ENCODE measurements around the gene ABCG8.
A peak's percentile ranks its signal among the peaks of the same experiment; 100 is the strongest.

The ABCG8 gene

DNA sequence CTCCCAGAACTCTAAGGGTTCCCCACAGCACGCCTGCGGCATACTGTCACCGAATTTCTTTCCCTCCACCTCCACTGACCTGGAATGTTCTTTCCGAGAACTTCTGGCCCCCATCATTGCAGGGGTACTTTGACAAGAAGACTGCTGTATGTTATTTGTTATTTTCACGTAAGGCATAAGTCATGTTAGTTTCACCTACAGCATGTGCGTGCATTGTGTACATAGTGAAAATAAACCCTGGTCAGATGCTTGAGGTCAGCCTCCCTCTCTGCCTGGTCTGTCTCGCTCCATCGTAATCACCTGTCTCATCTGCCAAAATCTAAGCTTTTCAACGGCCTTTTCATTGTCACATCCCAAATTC lies 4.1 kb downstream of the ABCG8 start:
- TF ChIP-seq, protein P1, sequence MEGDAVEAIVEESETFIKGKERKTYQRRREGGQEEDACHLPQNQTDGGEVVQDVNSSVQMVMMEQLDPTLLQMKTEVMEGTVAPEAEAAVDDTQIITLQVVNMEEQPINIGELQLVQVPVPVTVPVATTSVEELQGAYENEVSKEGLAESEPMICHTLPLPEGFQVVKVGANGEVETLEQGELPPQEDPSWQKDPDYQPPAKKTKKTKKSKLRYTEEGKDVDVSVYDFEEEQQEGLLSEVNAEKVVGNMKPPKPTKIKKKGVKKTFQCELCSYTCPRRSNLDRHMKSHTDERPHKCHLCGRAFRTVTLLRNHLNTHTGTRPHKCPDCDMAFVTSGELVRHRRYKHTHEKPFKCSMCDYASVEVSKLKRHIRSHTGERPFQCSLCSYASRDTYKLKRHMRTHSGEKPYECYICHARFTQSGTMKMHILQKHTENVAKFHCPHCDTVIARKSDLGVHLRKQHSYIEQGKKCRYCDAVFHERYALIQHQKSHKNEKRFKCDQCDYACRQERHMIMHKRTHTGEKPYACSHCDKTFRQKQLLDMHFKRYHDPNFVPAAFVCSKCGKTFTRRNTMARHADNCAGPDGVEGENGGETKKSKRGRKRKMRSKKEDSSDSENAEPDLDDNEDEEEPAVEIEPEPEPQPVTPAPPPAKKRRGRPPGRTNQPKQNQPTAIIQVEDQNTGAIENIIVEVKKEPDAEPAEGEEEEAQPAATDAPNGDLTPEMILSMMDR (IDR thresholded peaks at IDR 0.05; ENCODE audit: control extremely low read depth, extremely low read depth, low read depth, missing control alignments) = no peak
- POLR2A ChIA-PET = no interaction called here
- CTCF ChIA-PET = no interaction called here
- peak; percentile 1 for DNase-seq (ENCODE audit: extremely low spot score)

DNA sequence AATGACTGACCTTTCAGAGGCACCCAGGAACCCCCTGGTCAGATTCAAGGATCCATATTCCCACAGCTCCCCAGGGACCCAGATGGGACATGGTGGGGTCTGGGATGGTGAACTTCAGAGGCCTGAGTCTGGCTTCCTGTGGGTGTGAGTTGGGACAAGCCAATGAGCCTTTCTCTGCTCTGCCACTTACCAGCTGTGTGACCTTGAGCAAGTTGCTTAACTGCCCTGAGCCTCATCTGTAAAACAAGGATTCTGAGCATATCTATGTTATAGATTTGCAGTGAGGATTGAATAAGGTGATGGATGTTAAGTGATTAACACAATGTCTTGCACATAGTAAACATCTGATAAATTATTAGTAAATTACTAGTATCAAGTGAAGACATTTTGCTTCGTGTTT lies 6.4 kb downstream of the ABCG8 start:
- DNase-seq (ENCODE audit: extremely low spot score) = no peak
- TF ChIP-seq, protein P1 (IDR thresholded peaks at IDR 0.05; ENCODE audit: control extremely low read depth, extremely low read depth, low read depth, missing control alignments) = no peak
- CTCF ChIA-PET = no interaction called here
- POLR2A ChIA-PET = no interaction called here

DNA sequence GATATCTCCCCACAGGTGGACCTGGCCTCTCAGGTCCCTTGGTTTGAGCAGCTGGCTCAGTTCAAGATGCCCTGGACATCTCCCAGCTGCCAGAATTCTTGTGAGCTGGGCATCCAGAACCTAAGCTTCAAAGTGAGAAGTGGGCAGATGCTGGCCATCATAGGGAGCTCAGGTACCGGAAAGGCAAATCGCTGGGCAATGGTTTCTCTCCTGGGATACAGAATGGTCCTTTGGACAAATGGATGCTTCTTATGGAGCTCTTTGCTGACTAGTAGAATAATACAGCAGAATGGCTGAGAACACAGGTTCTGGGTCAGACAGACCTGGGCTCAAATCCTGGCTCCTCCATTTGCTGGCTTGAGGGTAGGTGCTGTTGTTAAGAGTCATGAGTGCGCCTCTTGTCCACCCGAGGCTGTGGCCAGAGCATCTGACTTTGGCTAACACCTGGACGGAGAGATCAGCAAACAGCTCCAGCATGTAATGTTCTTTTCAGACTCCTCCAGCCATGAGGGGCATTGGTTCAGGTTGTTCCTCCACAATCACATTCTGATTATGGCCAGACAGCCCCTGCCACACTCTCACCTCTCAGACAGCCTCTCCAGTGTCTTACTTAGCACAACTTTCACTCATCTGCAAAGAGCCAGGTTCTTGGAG lies 7.5 kb downstream of the ABCG8 start:
- TF ChIP-seq, protein P1 (IDR thresholded peaks at IDR 0.05; ENCODE audit: control extremely low read depth, extremely low read depth, low read depth, missing control alignments) = no peak
- CTCF ChIA-PET = no interaction called here
- peak; percentile 6 for DNase-seq (ENCODE audit: extremely low spot score)
- POLR2A ChIA-PET = no interaction called here

DNA sequence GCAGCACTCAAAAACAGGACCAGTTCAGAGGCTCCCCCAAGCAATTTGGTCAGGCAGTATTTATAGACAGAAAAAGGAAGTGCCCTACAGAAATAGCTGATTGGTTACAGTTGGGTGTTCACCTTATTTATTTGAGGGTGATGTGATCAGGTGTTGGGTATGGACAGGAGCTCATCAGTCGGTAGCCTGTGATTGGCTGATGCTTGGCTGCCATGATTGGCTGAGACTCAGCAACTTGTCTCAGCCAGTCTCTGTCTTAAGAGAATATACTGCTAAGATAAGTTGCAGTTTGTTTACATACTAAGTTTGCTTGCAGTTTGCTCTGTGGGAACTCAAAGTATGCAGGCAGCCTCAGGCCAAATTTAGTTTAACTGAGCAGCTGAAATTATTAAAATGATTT lies 9.4 kb downstream of the ABCG8 start:
- TF ChIP-seq, protein P1 (IDR thresholded peaks at IDR 0.05; ENCODE audit: control extremely low read depth, extremely low read depth, low read depth, missing control alignments) = no peak
- CTCF ChIA-PET = no interaction called here
- POLR2A ChIA-PET = no interaction called here
- DNase-seq (ENCODE audit: extremely low spot score) = peak; percentile 16

DNA sequence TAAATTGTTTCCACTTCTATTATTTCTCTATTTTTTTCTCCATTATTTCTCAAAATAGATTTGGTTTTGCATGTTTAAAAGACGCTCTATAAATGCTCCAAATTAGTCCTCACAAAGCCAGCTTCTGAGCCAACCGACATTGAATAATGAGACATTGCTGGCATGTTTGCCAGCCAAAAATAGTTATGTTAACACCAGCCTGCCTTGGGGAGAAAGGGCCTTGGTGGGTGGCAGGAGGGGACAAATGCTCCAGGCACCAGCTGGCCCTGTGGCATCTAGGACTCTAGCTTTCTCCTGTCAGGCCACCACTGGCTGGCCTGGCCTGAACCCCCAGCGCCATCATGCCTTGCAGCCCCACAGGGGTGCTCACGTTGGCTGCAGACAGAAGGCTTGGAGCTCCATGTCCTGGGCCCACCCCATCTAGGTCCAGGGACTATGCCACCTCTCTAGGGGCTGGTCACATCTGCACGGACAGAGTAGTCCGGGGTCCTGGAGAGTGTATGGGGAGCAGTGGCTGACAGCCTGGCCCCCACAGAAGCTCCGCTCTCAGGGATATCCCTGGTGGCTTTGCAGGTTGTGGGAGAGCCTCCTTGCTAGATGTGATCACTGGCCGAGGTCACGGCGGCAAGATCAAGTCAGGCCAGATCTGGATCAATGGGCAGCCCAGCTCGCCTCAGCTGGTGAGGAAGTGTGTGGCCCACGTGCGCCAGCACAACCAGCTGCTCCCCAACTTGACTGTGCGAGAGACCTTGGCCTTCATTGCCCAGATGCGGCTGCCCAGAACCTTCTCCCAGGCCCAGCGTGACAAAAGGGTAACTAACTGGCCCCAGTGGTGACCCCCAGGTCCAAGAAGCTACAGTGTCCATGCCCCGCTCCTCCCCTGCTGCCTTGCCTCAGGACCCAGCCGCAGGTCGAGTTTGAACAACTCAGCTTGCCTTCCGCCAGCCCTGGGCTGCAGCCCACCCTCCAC lies 12.5 kb downstream of the ABCG8 start:
- TF ChIP-seq, protein P1 (IDR thresholded peaks at IDR 0.05; ENCODE audit: control extremely low read depth, extremely low read depth, low read depth, missing control alignments) = no peak
- ChIA-PET CTCF (interaction anchor here (1.2 kb wide), 1 partner anchor 27 kb away, joined by 4 read pairs; no protein-coding TSS in a partner anchor), POLR2A (no interaction called here)
- DNase-seq (ENCODE audit: extremely low spot score) = peak; percentile 6

DNA sequence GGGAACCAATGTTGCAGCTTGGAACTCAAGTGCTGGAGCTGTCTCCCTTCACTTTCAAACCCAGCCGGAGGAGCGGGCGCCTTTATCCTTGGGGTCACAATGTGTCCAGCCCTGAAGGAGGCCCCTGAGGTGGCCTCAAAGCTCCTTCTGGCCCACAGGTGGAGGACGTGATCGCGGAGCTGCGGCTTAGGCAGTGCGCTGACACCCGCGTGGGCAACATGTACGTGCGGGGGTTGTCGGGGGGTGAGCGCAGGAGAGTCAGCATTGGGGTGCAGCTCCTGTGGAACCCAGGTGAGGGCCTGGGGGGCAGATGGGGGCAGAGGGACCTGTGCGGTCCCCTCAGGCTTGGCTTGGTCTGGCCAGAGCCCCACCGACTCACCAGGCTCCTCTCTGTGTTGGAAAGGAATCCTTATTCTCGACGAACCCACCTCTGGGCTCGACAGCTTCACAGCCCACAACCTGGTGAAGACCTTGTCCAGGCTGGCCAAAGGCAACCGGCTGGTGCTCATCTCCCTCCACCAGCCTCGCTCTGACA lies 13.5 kb downstream of the ABCG8 start:
- ChIA-PET CTCF (interaction anchor here (1.2 kb wide), 1 partner anchor 26 kb away, joined by 3 read pairs; no protein-coding TSS in a partner anchor), POLR2A (no interaction called here)

More for the DNA sequence above, 13.5 kb downstream of the ABCG8 start:
- TF ChIP-seq, protein P1 (IDR thresholded peaks at IDR 0.05; ENCODE audit: control extremely low read depth, extremely low read depth, low read depth, missing control alignments) = no peak
- DNase-seq (ENCODE audit: extremely low spot score) = peak; percentile 3
